MCF 10A (cell line): ENCODE measurements around the gene KIF17. TPM values are rescaled to one million over a fixed set of nuclear protein-coding genes. Genes with fewer than 3 reads are reported as not detected.
A peak's percentile ranks its signal among the peaks of the same experiment; 100 is the strongest.

ENCODE experiments used
- BruUV-seq: library from RNA; stranded (reverse); fragments of 400-500 nt; replicated peaks from 2 replicates; lab custom pipeline; 2021; lab: Mats Ljungman, UMichigan
- CTCF ChIA-PET: fragments of 300-600 bp; sonication (Branson Sonifier 250); formaldehyde crosslinking; extraction: SDS; loops from one replicate; lab custom pipeline; 2021; ENCODE audit warnings: antibody characterized with exemption, inconsistent platforms; lab: Yijun Ruan, JAX
- POLR2A ChIA-PET: fragments of 300-600, 350-650 bp; sonication (Branson Sonifier 250); formaldehyde crosslinking; extraction: SDS; loops from one replicate; lab custom pipeline; 2020; ENCODE audit warnings: antibody characterized with exemption, inconsistent platforms; lab: Yijun Ruan, JAX
- DNase-seq: peaks from one replicate; pipeline ENCODE4 v3.0.0-alpha.2; 2018; ENCODE audit not compliant: unreplicated experiment
- H3K27ac Mint-ChIP-seq: one replicate; pipeline ENCODE4 v1.8.0; 2022; ENCODE audit warnings: mild to moderate bottlenecking, low read depth, mixed read lengths; ENCODE audit not compliant: unreplicated experiment
- H3K27me3 Mint-ChIP-seq: one replicate; pipeline ENCODE4 v1.8.0; 2022; ENCODE audit warnings: mixed read lengths; ENCODE audit not compliant: insufficient read depth, unreplicated experiment
- H3K36me3 Mint-ChIP-seq: one replicate; pipeline ENCODE4 v1.8.0; 2022; ENCODE audit warnings: mild to moderate bottlenecking, moderate library complexity, mixed read lengths; ENCODE audit not compliant: insufficient read depth, unreplicated experiment
- H3K4me1 Mint-ChIP-seq: one replicate; pipeline ENCODE4 v1.8.0; 2022; ENCODE audit warnings: mixed read lengths; ENCODE audit not compliant: insufficient read depth, unreplicated experiment
- H3K4me3 Mint-ChIP-seq: one replicate; pipeline ENCODE4 v1.8.0; 2022; ENCODE audit warnings: mild to moderate bottlenecking, moderate library complexity, mixed read lengths; ENCODE audit not compliant: unreplicated experiment
- H3K9me3 Mint-ChIP-seq: one replicate; pipeline ENCODE4 v1.8.0; 2022; ENCODE audit warnings: mixed read lengths; ENCODE audit not compliant: unreplicated experiment
- CTCF ChIP-seq: fragments of 200-600 bp; IDR thresholded peaks from one replicate; pipeline ENCODE4 v1.8.0; 2022; ENCODE audit warnings: antibody characterized with exemption, mild to moderate bottlenecking; ENCODE audit not compliant: unreplicated experiment
- intact Hi-C: fragments of 100-400 bp; cut with micrococcal nuclease; formaldehyde crosslinking; loops from 2 replicates; pipeline ENCODE4 v1.14.1; 2022
- total RNA-seq: library from RNA; stranded (reverse); gene quantifications from 2 replicates; pipeline ENCODE4 v1.2.3, GENCODE V29; 2022

Gene KIF17
- total RNA-seq, 1 experiment from 2014 or later, result 0.19 TPM

GRCh38 chr1:20700636-20701215, 17.1 kb downstream of the KIF17 start:
- Mint-ChIP-seq H3K36me3 (no peaks in the 10 kb centered on the region), H3K9me3 (peaks cover 8% of the 10 kb centered on the region), H3K27ac (no peak overlapping the region), H3K4me1 (peaks cover 11% of the 10 kb centered on the region), H3K27me3 (no peaks in the 10 kb centered on the region), H3K4me3 (no peak overlapping the region)
- TF ChIP-seq CTCF, result no peak
- POLR2A ChIA-PET, result interaction anchor here (0.6 kb wide), 1 partner anchor 469 kb away, joined by 3 read pairs; no protein-coding TSS in a partner anchor
- intact Hi-C loops, result no loop called here
- CTCF ChIA-PET, result interaction anchor here (8.3 kb wide), 1 partner anchor 494 kb away, joined by 87 read pairs; no protein-coding TSS in a partner anchor
- no TSS peak for BruUV-seq
- DNase-seq, result no peak

- BruUV-seq, result no TSS peak
- Mint-ChIP-seq H3K4me3 (no peak overlapping the region), H3K4me1 (peaks cover 11% of the 10 kb centered on the region), H3K27ac (no peak overlapping the region), H3K27me3 (no peaks in the 10 kb centered on the region), H3K9me3 (peaks cover 8% of the 10 kb centered on the region), H3K36me3 (no peaks in the 10 kb centered on the region)
- no peak for DNase-seq
- ChIA-PET CTCF (interaction anchor here (0.6 to 8.3 kb wide), 3 partner anchors 34 to 495 kb away, joined by 3 to 87 read pairs (median 4); no protein-coding TSS in a partner anchor), POLR2A (interaction anchor here (0.6 to 3.2 kb wide), 4 partner anchors 31 to 530 kb away, joined by 3 to 19 read pairs (median 4); partner anchors contain the start of genes HP1BP3 and SH2D5)
- no peak for TF ChIP-seq CTCF
- intact Hi-C loops, result loop anchor here (10.0 kb wide), 2 partner anchors 145 to 665 kb away; no protein-coding TSS in a partner anchor
These were observed 18.2 kb downstream of the KIF17 start for GRCh38 chr1:20699558-20699957.

- intact Hi-C loops, result loop anchor here (10.0 kb wide), 2 partner anchors 146 to 666 kb away; no protein-coding TSS in a partner anchor
- DNase-seq, result peak; percentile 14
- POLR2A ChIA-PET, result interaction anchor here (0.6 to 3.2 kb wide), 4 partner anchors 18 to 88 kb away, joined by 3 to 19 read pairs (median 4); partner anchors contain the start of gene HP1BP3
- CTCF ChIA-PET, result interaction anchor here (0.6 to 8.3 kb wide), 4 partner anchors 28 to 496 kb away, joined by 3 to 87 read pairs (median 4); no protein-coding TSS in a partner anchor
- peak overlapping the region; percentile 23 for H3K4me3 Mint-ChIP-seq
- no peak for TF ChIP-seq CTCF
- no peaks in the 10 kb centered on the region for H3K27me3 Mint-ChIP-seq
- peaks cover 11% of the 10 kb centered on the region for H3K4me1 Mint-ChIP-seq
- no peak overlapping the region for H3K27ac Mint-ChIP-seq
- H3K9me3 Mint-ChIP-seq, result peaks cover 6% of the 10 kb centered on the region
- no TSS peak for BruUV-seq
- H3K36me3 Mint-ChIP-seq, result no peaks in the 10 kb centered on the region
These were observed 19.5 kb downstream of the KIF17 start for GRCh38 chr1:20698195-20698910.

- Mint-ChIP-seq H3K4me3 (no peak overlapping the region), H3K4me1 (peaks cover 11% of the 10 kb centered on the region), H3K27ac (no peak overlapping the region), H3K9me3 (no peaks in the 10 kb centered on the region), H3K36me3 (no peaks in the 10 kb centered on the region), H3K27me3 (no peaks in the 10 kb centered on the region)
- ChIA-PET POLR2A (interaction anchor here (1.3 to 3.2 kb wide), 5 partner anchors 37 to 497 kb away, joined by 3 to 19 read pairs (median 5); partner anchors contain the start of gene HP1BP3), CTCF (interaction anchor here (0.6 to 8.3 kb wide), 18 partner anchors 9 to 497 kb away, joined by 3 to 87 read pairs (median 4); no protein-coding TSS in a partner anchor)
- BruUV-seq, result no TSS peak
- intact Hi-C loops, result loop anchor here (10.0 kb wide), 2 partner anchors 147 to 667 kb away; no protein-coding TSS in a partner anchor
- TF ChIP-seq CTCF, result no peak
- no peak for DNase-seq
These were observed 20.2 kb downstream of the KIF17 start for GRCh38 chr1:20697563-20697962.
